Adrenal gland (tissue), 12 donors: ENCODE data around the gene GLRX. TPM values are rescaled to one million over a fixed set of nuclear protein-coding genes. Genes with fewer than 3 reads are reported as not detected.
"Not testable (repeated sequence)": the region's sequence is repeated elsewhere in the genome, so short reads cannot be mapped to it uniquely, and the experiment has no call there.

Source experiments
- DNase-seq, 7 donors: peaks; one replicate each; pipeline ENCODE4 v3.0.0-alpha.2; 2019 to 2020
- H3K27ac ChIP-seq, 5 donors: fragments of 200-600 bp; sonication (generic) in 4 of 5; 1 replicate in 3 of 5; 2 replicates in 2 of 5; pipeline versions ENCODE4 v1.5.1 to v1.8.0; 2016 to 2020; ENCODE audit warnings: mild to moderate bottlenecking in 1 of 5
- H3K27me3 ChIP-seq: fragments of 200-600 bp; 2 replicates; pipeline ENCODE4 v1.8.0; 2021
- H3K36me3 ChIP-seq, 2 donors: fragments of 200-600 bp; replicated peaks in 1 of 2; 1 replicate in 1 of 2; 2 replicates in 1 of 2; pipeline versions ENCODE4 v1.5.1 to v1.8.0; 2018 to 2022
- H3K4me1 ChIP-seq, 2 donors: fragments of 200-600 bp; replicated peaks in 1 of 2; 1 replicate in 1 of 2; 2 replicates in 1 of 2; pipeline versions ENCODE4 v1.5.1 to v1.8.0; 2018 to 2021
- H3K4me3 ChIP-seq, 4 donors: fragments of 200-600 bp; sonication (generic) in 3 of 4; one replicate each; pipeline ENCODE4 v1.5.1; 2016 to 2018
- H3K9me3 ChIP-seq, 3 donors: fragments of 200-600 bp; sonication (generic) in 1 of 3; replicated peaks in 1 of 3; 1 replicate in 2 of 3; 2 replicates in 1 of 3; pipeline versions ENCODE4 v1.5.1 to v1.8.0; 2016 to 2021
- POLR2A ChIP-seq, 2 donors: fragments of 450-650 bp; IDR thresholded peaks; one replicate each; pipeline ENCODE4 v1.6.1; 2017; ENCODE audit warnings: antibody characterized with exemption in 2 of 2, mild to moderate bottlenecking in 2 of 2, moderate library complexity in 1 of 2
- WGBS, 4 donors: extraction: QIAGEN DNeasy Blood & Tissue Kit in 2 of 4; methylation state at CpG; one replicate each; pipeline versions ENCODE4 v1.1.5 to v1.1.7; 2013 to 2017; 5-methylcytosine and 5-hydroxymethylcytosine counted together
- intact Hi-C, 2 donors: fragments of 100-400 bp; cut with DNase I; formaldehyde crosslinking; loops; one replicate each; pipeline versions ENCODE4 v1.14.1 to v1.15.0; 2022 to 2023
- polyA plus RNA-seq, 3 donors: library from polyadenylated mRNA; stranded (reverse); fragments of 200-250 nt in 2 of 3; fragments of 350-450 nt in 1 of 3; fragmentation: Illumina TruSeq in 1 of 3; extraction: RNeasy Lipid Tissue Mini Kit (QIAGEN cat#74804) in 1 of 3; gene quantifications; one replicate each; pipeline ENCODE4 v1.2.3, GENCODE V29; 2013 to 2014
- total RNA-seq, 9 donors: library from RNA; depleted of rRNA in 4 of 9; stranded (reverse); fragments of >200 nt in 4 of 9; fragments of 120-200 nt in 1 of 9; fragmentation: NEBNext Ultra II Directional in 1 of 9; extraction: Animal tissue kit (Norgen Biotek cat#: 25700) in 1 of 9; gene quantifications; one replicate each; pipeline versions ENCODE4 v1.1.0 to v1.2.4, GENCODE V29; 2013 to 2023
- TF ChIP-seq, protein P1 (sequence below), 6 experiments: fragments of 450-650 bp in 4 of 6; fragments of 200-600 bp in 2 of 6; sonication (generic) in 1 of 6; IDR thresholded peaks; 1 replicate in 5 of 6; 2 replicates in 1 of 6; pipeline versions ENCODE4 v1.5.1 to v1.8.0; 2016 to 2021; ENCODE audit warnings: antibody characterized with exemption in 6 of 6, mild to moderate bottlenecking in 2 of 6, moderate library complexity in 1 of 6
- donor health status: healthy with polysubstance abuse.
- donor health status: Bipolar disorder and iron deficiency.
- donor health status: DM: yes; HTN: yes; CAD: no.
- donor health status: DM: no; HTN: no; CAD: no.
- donor health status: DM: no; HTN: no; CAD: no.
- donor health status: DM: yes; HTN: yes; CAD: no.

Gene GLRX
- total and polyA plus RNA-seq, 12 donors, result 55.7 to 279 (median 116) TPM

DNA sequence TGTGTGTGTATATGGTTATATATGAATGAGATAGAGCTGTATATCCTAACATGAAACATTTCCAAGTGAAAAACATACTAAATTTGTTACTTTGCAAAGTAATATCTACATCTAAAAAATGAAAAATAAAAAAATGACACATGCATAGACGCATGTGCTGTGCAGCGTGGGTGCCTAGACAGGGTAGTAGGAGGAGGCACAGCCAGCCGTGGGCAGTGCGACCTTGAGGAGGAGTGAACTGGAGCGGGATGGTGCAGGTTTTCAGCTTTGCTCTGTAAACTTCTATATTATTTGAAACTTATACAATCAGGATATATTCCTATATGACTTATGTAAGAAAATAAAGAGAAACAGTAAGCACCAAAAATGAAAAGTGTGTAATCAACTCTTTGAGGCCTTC, 15.0 kb upstream of the GLRX start:
- no peak overlapping the region for H3K4me3 ChIP-seq
- no peaks in the 10 kb centered on the region for H3K36me3 ChIP-seq
- H3K27ac ChIP-seq, result no peak overlapping the region
- no peak for TF ChIP-seq POLR2A (IDR thresholded peaks at IDR 0.05)
- TF ChIP-seq, protein P1, sequence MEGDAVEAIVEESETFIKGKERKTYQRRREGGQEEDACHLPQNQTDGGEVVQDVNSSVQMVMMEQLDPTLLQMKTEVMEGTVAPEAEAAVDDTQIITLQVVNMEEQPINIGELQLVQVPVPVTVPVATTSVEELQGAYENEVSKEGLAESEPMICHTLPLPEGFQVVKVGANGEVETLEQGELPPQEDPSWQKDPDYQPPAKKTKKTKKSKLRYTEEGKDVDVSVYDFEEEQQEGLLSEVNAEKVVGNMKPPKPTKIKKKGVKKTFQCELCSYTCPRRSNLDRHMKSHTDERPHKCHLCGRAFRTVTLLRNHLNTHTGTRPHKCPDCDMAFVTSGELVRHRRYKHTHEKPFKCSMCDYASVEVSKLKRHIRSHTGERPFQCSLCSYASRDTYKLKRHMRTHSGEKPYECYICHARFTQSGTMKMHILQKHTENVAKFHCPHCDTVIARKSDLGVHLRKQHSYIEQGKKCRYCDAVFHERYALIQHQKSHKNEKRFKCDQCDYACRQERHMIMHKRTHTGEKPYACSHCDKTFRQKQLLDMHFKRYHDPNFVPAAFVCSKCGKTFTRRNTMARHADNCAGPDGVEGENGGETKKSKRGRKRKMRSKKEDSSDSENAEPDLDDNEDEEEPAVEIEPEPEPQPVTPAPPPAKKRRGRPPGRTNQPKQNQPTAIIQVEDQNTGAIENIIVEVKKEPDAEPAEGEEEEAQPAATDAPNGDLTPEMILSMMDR (IDR thresholded peaks at IDR 0.05), result no peak
- no peak for DNase-seq
- 83 to 88% (median 85%) methylated on average over 5 of the region's 5 CpGs for WGBS, 4 donors
- H3K9me3 ChIP-seq, result no peaks in the 10 kb centered on the region
- H3K27me3 ChIP-seq, result no peaks in the 10 kb centered on the region
- intact Hi-C loops, result loop anchor here in 1 of 2 donors (10.0 kb wide), 1 partner anchor 173 kb away; no protein-coding TSS in a partner anchor
- H3K4me1 ChIP-seq, result peaks cover 8 to 29% of the 10 kb centered on the region in 2 donors

DNA sequence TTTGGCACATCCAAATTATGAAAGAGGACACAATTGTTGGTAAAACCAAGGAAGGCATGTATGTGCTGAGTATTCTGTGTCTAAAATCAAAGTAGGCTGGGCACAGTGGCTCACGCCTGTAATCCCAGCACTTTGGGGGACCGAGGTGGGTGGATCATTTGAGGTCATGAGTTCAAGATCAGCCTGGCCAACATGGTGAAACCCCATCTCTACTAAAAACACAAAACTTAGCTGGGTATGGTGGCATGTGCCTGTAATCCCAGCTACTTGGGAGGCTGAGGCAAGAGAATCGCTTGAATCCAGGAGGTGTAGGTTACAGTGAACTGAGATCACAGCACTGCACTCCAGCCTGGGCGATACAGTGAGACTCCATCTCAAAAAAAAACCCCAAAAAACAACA, 14.4 kb upstream of the GLRX start:
- not testable (repeated sequence) for H3K9me3 ChIP-seq, DNase-seq, H3K36me3 ChIP-seq, H3K27me3 ChIP-seq, H3K4me3 ChIP-seq
- Histone ChIP-seq H3K4me1 (peaks cover 8 to 24% of the 10 kb centered on the region in 2 donors), H3K27ac (peak overlapping the region in 1 of 5 donors; percentile 42)
- intact Hi-C loops, result loop anchor here in 1 of 2 donors (10.0 kb wide), 1 partner anchor 172 kb away; no protein-coding TSS in a partner anchor
- 93 to 98% (median 97%) methylated on average over 4 of the region's 4 CpGs for WGBS, 4 donors

DNA sequence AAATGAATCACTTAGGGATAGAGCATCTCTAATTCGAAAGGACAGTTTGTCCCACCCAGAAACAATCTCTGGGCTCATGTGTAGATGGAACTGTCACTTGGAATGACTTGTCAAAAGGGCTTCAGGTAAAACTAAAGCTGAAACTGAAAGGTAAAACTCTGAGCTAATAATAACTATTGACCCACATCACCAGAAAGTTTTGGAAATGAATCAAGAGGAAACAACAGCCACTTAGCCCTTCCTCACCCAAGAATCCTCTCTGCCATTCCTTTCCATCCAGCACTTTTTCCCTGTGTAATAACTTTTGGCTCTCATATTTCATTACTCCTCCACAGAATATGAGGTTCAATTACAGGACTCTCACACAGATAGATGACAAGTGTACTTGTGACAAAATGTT, 14.0 kb upstream of the GLRX start:
- Histone ChIP-seq H3K27me3 (no peaks in the 10 kb centered on the region), H3K9me3 (no peaks in the 10 kb centered on the region), H3K36me3 (no peaks in the 10 kb centered on the region), H3K4me1 (peaks cover 8 to 24% of the 10 kb centered on the region in 2 donors), H3K27ac (peak overlapping the region in 1 of 5 donors; percentile 89), H3K4me3 (no peak overlapping the region)
- WGBS, 4 donors, result 85 to 97% (median 90%) methylated on average over 1 of the region's 1 CpG
- TF ChIP-seq, protein P1 (IDR thresholded peaks at IDR 0.05), result no peak
- no peak for TF ChIP-seq POLR2A (IDR thresholded peaks at IDR 0.05)
- no peak for DNase-seq
- intact Hi-C loops, result loop anchor here in 1 of 2 donors (10.0 kb wide), 1 partner anchor 172 kb away; no protein-coding TSS in a partner anchor

DNA sequence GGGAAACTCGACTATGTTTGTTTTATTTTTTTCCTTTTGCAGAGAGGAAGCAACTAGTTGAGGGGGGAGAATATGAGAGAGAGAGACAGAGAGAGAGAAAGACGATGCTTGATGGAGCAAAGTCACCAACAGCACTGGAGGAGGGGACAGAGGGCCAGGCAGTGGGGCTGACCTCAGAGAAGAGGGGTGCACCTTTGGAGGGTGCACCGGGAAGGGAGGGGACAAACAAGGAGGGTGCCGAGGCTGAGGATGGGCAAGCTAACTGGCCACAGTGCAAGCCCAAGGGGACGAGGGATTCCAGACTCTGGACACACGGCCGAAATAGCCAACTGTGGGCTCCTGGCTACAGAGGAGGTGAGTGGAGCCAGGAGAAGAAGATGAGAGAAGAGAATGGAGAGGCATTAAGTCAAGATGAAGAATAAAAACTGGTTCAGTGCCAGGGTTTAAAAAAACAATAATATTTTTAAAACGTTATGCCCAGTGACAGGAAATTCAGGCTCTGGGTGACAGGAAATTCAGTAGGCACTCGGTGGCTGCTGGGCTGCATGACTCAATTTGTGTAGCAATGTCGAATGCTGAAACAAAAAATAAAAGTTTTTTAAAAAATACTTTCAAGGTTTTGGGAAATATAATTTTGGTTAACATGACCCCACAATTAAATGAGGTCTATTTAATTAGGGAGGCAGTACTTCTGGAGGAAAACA, 13.3 kb upstream of the GLRX start:
- Histone ChIP-seq H3K27ac (peak overlapping the region in 4 of 5 donors; percentile 19 to 89 (median 48)), H3K9me3 (no peaks in the 10 kb centered on the region), H3K4me3 (peak overlapping the region in 1 of 4 donors; percentile 54), H3K36me3 (no peaks in the 10 kb centered on the region), H3K4me1 (peaks cover 8 to 24% of the 10 kb centered on the region in 2 donors), H3K27me3 (no peaks in the 10 kb centered on the region)
- no peak for TF ChIP-seq POLR2A (IDR thresholded peaks at IDR 0.05)
- TF ChIP-seq, protein P1 (IDR thresholded peaks at IDR 0.05), result no peak
- WGBS, 4 donors, result 45 to 54% (median 47%) methylated on average over 10 of the region's 10 CpGs
- DNase-seq, result peak in 2 of 7 donors; percentile 51 to 53
- intact Hi-C loops, result loop anchor here in 1 of 2 donors (10.0 kb wide), 1 partner anchor 171 kb away; no protein-coding TSS in a partner anchor
